Femur (tissue), 1 donor: ENCODE results near the gene RUBCNL.
"Not testable (repeated sequence)": the region's sequence is repeated elsewhere in the genome, so short reads cannot be mapped to it uniquely, and the experiment has no call there.

Source experiments
- DNase-seq: peaks from one replicate; pipeline ENCODE4 v3.0.0-alpha.2; 2017

The RUBCNL gene

DNA sequence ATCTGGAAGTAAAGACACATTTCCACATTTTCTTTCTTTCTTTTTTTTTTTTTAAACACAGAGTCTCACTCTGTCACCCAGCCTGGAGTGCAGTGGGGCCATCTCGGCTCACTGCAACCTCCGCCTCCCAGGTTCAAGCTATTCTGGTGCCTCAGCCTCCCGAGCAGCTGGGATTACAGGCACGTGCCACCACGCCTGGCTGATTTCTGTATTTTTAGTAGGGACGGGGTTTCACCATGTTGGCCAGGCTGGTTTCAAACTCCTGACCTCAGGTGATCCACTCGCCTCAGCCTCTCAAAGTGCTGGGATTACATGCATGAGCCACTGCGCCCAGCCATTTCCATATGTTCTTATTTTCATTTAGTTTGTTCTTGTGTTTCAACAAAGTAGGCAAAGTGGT, 14.1 kb downstream of the RUBCNL start:
- DNase-seq: not testable (repeated sequence)

- no peak for DNase-seq
These were observed 15.0 kb downstream of the RUBCNL start for GRCh38 chr13:46372071-46372470.

DNA sequence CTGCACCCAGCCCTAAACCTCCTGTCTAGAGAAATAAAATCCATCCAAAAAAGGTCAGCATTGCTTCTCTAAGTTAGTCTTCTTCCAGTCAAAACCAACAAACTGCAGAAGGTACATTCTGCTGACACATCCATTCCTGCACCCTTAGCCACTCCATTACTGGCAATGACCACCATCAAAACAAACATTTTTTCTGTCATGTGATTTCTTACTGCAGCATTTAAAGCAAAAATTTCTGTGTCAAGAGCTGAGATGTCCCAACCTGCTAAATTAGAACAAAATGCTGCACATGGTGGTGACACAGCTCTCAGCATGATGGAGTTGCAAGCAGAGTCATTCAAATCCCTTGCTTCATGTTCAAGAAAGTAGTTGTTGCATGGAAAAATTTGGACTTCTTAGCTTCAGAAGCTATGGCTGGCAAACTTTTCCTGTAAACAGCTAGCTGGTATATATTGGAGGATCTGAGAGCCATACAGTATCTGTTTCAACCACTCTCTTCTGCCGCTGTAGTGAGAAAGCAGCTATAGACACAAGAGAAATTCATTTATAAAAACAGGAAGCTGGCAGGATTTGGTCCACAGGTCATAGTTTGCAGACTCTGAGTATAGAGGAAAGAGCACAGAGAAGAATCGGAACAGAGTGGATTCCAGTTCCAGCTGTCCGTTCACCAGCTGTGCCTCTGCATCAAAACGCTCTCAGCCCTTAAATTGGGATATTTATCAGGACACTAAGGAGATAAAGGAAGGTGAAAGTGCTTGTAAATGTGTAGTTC, 17.4 kb downstream of the RUBCNL start:
- no peak for DNase-seq

DNA sequence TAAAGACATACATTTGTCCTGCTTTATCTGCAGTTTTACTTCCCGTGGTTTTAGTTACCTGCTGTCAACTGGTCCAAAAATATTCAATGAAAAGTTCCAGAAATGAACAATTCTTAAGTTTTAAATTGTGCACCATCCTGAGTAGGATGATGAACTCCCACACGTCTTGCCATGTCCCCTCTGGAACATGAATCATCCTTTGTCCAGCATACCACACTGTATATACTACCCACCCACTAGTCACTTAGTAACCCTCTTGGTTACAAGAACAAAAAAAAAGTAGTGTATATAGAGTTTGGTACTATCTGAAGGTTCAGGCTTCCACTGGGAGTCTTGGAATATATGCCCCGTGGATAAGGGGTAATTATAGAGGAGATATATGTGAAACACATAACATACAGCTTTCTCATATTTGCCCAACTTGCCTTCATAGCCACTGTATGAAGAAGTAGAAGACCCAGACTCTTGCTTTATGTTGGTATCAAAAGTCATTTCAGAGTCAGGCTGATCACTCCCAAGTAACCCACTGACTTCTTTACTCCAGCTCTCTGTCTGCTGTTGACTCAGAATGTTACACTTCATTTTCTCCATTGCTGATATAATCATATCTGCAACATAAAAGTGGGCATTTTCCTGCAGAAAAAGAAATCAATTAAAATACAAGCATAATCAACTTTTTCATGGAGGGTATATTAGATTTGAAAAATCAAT, 19.3 kb downstream of the RUBCNL start:
- no peak for DNase-seq

DNA sequence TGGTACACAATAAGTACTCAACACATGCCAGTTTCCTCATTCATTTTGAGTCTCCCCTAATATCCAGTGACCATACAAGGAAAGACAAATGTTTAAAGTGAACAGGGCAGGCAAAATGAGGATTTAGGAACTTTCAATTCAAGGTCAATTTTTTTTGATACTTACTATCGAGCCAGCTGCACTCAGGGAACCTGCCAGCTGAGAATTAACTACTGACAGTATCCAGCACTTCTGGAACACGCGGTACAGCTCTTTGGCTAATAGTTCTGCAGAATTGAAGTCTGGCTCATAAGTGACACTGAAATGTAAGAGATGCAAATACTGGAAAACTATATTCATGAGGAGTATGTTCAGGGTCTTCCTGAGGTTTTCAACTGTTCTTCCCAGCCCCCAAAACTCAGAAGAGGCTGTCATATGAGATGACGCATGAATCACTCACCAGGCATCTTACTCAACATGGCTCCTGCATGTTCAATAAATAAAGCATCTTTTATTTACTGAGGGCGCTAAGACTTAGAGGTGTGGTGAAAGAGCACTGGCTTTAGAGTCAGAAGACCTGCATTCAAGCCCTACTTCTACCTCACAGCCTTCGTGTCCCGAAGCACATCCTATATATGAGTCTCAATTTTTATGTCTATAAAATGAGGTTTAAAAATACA, 25.6 kb downstream of the RUBCNL start:
- no peak for DNase-seq

GRCh38 chr13:46360604-46361003, 26.4 kb downstream of the RUBCNL start:
- DNase-seq: no peak

GRCh38 chr13:46359714-46360113, 27.3 kb downstream of the RUBCNL start:
- DNase-seq: no peak

GRCh38 chr13:46355901-46356590, 31.0 kb downstream of the RUBCNL start:
- no peak for DNase-seq

DNA sequence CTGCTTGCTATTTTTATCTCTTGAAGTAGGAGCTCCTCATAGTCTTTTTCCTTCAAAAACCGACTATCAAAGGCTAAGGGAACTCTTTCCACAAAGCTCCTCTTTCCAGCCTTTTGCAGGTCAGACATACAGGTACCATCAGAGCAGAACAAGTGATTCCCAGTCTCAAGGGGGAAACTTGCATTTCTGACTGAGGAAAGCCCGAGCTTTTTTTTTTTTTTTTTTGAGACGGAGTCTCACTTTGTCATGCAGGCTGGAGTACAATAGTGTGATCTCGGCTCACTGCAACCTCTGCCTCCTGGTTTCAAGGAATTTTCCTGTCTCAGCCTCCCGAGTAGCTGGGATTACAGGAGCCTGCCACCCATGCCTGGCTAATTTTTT, 32.0 kb downstream of the RUBCNL start:
- DNase-seq: no peak

DNA sequence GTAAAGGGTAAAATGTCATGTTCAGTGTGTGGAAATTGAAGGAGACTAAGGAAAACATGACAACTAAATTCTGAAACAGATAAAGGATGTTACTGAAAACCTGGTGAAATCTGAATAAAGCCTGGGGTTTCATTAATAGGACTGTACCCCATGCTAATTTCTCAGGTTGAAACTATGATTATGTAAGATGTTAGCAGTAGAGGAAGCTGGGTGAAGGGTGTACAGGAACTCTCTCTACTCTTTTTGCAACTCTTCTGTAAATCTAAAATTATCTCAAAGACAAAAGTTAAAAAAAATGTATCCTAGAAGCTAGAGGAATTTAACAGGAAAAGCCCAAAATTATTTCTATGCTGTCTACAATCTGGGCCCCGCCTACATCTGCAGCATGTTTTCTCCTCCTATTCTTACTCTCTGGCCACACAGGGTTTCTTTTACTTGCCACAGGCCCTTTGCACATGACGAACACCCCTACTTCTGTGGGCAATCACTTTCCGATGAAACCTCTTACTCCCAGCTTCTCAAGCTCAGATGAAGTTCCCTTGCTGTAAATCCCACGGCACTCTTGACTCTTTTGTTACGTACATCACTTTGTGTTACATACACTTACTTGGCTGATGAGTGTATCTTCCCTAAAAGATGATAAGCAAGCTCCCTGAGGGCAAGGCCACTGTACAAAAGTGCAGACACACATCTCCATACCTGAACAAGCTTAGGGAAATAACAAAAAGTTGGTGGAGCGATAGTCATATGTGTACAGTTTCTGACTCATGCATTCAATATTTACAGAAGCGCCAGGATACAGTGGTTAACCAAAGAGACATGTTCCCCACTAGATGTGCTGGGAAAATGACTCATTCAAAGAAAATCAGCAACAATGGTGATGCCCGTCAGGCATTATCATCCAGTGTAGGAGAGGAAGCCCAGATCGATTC, 32.6 kb downstream of the RUBCNL start:
- no peak for DNase-seq

DNA sequence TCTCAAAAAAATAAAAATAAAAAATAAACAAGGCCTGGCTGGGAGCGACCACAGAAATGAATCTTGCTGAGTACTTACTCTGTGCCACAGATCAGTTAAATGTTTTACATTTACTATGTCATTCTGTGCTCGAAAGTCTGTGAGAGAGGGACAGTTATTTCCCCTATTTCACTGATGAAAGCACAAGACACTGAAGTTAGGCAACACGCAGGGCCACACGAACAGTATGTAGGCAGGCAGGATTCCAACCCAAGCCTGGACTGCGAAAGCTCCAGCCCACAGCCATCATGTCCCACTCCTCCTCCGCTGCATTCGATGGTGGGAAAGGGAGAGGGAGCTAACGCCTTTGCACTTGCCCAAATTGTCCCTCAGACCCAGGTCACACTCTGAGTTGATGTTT, 34.2 kb downstream of the RUBCNL start:
- no peak for DNase-seq

- no peak for DNase-seq
These were observed 37.0 kb downstream of the RUBCNL start for GRCh38 chr13:46350003-46350402.

- no peak for DNase-seq
These were observed 38.1 kb downstream of the RUBCNL start for GRCh38 chr13:46348961-46349360.

GRCh38 chr13:46347277-46347676, 39.8 kb downstream of the RUBCNL start:
- no peak for DNase-seq

- DNase-seq: no peak
These were observed 41.2 kb downstream of the RUBCNL start for GRCh38 chr13:46345866-46346265.

DNA sequence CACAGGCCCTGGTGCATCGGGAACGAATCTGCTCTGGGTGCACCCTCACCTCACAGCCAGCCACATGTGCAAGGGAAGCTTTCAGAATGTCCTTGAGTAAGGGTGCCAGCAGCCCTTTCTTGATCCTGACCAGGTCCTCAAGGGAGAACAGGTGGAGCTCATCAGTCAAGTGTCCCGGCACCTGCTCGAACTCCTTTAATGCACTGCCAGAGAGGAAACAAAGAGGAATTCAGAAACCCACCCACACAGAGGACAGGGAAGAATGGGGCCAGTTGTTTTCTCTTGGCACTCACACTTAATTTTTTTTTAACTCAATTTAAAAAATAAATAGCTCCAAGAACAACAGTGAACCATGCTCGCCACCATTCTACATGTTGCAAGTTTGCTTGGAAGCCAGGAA, 41.7 kb downstream of the RUBCNL start:
- DNase-seq: peak; percentile 46

- DNase-seq: no peak
These were observed 43.6 kb downstream of the RUBCNL start for GRCh38 chr13:46343279-46343994.

DNA sequence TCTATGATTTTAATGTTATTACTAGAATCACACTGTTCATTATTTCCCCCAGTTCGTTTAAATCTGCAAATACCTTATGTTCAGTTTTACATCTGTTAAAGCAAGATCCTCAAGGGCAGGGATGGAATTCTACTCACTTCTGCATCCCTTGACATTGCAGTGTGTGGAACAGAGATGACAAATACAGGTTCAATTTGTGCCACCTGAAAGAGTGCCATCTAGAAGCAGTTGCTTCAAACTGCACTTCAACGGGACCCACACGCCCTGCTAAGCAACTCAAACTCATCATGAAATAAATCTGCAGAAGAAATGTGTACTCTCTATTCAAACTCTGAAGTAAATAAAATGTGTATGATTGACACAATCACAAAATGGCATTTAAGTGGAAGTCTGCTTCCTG, 44.5 kb downstream of the RUBCNL start:
- no peak for DNase-seq

DNA sequence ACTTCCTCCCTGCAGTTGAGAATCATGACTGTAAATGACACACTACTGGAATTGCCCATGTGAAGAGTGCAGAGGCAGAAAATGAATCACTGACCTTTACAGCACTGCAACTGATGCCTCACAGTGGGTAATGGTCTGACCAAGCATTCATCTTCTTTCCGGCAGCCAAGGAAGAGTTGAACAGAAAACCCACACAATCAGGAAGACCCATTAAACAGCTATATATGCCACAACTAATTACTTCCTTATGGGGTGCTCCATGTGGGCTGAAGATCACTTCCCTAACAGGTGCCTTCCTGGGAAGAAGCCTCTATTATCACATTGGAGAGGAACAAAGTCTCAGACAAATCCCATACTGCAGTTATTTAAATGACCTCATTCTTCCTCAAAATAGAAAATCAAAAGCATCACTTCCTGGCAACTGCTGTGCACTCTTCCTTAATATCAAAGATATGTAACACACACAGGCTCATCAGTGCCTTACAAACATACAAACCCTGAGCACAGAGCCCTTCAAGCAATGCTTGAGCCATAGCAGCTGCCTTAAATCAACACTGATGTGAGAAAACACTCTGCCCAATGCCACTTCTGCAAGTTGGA, 45.8 kb downstream of the RUBCNL start:
- DNase-seq: no peak

- no peak for DNase-seq
These were observed 46.4 kb downstream of the RUBCNL start for GRCh38 chr13:46340631-46341111.

DNA sequence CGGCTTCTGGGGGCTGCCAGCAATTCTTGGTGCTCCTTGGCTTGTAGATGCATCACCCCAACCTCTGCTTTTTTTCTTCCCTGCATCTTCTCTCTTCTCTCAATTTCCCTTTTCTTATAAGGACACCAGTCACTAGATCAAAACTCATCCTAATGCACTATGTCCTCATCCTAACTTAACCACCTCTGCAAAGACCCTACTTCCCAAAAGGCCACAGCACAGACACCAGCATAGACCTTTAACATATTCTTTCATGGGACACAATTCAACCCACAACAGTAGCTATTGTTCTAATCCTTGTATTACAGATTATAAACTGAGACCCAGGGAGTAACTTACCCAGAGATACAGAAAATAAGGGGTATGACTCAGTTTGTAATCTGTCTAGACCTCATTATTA, 47.0 kb downstream of the RUBCNL start:
- no peak for DNase-seq
